HG02642 (cell line): Measurements from ENCODE around the gene ZNF578.
"Not testable (repeated sequence)": the region's sequence is repeated elsewhere in the genome, so short reads cannot be mapped to it uniquely, and the experiment has no call there.

ENCODE experiments used
- ATAC-seq: cut with Tn5 transposase; IDR thresholded peaks from one replicate; pipeline ENCODE4 v1.9.1; 2021; ENCODE audit warnings: mild to moderate bottlenecking; ENCODE audit not compliant: unreplicated experiment, poor library complexity

Gene ZNF578

DNA sequence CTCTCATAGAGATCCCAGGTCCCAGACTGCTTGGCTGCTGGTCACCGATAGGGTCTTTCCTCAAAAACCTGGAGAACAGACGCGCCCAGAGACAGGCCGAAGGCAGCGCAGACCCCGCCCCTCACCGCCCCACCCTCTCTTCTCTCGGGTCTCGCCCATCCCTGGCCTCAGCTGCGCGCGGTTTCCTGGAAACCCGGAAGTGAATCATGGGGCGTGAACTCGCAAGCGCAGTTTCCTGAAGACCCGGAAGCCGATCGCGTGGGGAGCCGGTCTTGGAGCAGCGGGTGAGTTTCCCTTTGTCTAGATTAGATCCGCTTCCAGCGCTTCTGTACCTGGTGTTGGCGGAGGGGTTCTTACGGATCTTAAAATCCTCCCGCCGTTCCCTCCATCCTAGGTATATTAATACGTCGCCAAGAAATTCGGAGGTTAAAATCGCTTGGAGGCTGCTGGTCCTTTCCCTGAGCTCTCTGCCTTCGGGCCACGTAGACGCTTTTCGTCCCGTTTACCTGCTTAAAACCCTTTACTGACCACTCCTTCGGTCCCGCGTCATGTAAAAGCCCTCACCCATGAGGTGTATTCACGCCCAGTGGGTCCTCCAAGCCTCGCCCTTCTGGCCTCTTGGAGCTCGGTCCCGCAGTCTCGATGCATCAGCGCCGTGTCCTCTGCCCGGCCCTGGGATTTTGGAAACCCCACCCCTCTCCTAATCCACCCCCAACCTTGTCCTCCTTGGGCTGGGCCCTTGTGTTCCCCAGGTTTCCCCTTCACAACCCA is at the start of gene ZNF578:
Gene ZNF578, plus strand, starts transcription at position 230 of the 771 bp plus-strand sequence. CDS start 48,293 bp downstream, outside the sequence.
- no peak for ATAC-seq

- ATAC-seq, result no peak
These were observed 43.1 kb upstream of the ZNF578 start for GRCh38 chr19:52410276-52410675.

DNA sequence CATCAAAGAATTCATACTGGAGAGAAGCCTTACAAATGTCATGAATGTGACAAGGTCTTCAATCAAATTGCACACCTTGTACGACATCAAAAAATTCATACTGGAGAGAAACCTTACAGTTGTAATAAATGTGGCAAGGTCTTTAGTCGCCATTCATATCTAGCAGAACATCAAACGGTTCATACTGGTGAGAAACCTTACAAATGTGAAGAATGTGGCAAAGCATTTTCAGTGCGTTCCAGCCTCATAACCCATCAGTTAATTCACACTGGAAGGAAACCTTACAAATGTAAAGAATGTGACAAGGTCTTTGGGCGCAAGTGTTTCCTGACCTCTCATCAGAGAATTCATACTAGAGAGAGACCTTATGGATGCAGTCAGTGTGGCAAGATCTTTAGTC is 37.6 kb upstream of the ZNF578 start:
- ATAC-seq, result no peak

DNA sequence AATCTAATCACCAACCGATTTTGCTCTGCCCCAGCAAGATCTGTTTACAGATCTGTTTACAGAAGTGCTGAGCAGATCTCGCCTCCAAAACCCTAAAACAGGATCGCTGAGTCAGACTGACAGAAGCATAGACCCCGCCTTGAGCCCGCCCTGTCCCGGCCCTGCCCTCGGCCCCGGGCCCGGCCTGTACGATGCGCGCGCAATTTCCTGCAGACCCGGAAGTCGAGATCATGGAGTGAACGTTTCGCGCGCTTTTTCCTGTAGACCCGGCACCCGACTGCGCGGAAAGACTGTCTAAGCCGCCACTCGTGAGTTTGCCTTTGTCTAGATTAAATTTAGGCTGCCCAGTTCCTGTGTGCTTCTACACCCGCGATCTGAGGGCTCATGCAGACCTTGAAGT is 24.4 kb upstream of the ZNF578 start, which contains the start of gene ZNF534:
Gene ZNF534, plus strand, starts transcription at position 212 of the 400 bp plus-strand sequence. CDS start 2,327 bp downstream, outside the sequence.
- ATAC-seq, result no peak

DNA sequence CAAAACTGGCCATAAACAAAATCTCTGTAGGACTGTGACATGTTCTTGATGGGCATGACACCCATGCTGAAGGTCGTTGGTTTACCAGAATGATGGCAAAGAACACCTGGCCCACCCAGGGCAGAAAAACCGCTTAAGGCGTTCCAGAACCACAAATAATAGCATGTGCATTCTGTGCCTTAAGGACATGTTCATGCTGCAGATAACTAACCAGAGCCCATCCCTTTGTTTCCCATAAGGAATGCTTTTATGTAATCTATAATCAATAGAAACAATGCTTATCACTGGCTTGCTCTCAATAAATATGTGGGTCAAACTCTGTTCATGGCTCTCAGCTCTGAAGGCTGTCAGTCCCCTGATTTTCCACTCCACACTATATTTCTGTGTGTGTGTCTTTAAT is 11.2 kb upstream of the ZNF578 start:
- ATAC-seq, result no peak

- no peak for ATAC-seq
These were observed 8.8 kb upstream of the ZNF578 start for GRCh38 chr19:52444506-52444905.

- no peak for ATAC-seq
These were observed 2.1 kb upstream of the ZNF578 start for GRCh38 chr19:52451241-52451640.

GRCh38 chr19:52464798-52465470 is 11.6 kb downstream of the ZNF578 start:
- ATAC-seq, result no peak

GRCh38 chr19:52473655-52474350 is 20.4 kb downstream of the ZNF578 start:
- ATAC-seq, result no peak

GRCh38 chr19:52474351-52475127 is 21.2 kb downstream of the ZNF578 start:
- no peak for ATAC-seq

DNA sequence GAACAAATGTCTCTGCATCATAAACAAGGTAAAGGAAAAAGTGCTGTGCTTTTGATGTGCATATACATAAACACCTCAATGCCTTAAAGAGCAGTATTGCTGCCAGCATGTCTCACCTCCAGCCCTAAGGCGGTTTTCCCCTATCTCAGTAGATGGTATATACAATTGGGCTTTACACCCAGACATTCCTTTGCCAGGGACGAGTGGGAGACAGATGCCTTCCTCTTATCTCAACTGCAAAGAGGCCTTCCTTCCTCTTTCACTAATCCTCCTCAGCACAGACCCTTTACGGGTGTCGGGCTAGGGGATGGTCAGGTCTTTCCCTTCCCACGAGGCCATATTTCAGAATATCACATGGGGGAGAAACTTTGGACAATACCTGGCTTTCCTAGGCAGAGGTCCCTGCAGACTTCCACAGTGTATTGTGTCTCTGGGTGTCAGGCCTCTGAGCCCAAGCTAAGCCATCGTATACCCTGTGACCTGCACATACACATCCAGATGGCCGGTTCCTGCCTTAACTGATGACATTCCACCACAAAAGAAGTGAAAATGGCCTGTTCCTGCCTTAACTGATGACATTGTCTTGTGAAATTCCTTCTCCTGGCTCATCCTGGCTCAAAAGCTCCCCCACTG is 30.9 kb downstream of the ZNF578 start:
- not testable (repeated sequence) for ATAC-seq

DNA sequence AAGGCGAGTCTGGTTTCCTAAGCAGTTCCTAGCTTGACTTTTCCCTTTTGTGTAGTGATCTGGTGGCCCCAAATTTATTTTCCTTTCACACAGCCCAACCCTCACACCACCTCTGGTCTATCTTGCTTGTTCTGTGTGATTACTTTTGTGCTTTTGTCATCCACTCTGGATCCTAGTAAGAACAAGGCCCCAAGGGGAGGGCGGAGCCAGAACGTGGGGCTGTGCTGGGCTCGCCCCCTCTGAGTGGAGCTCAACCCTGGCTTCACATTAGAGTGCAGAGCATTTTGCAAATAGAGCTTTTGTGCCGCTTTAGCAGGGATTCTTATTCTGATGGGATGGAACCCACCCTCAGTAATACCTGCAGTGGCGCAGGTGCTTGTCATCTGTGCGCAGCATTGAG is 31.7 kb downstream of the ZNF578 start:
- not testable (repeated sequence) for ATAC-seq

DNA sequence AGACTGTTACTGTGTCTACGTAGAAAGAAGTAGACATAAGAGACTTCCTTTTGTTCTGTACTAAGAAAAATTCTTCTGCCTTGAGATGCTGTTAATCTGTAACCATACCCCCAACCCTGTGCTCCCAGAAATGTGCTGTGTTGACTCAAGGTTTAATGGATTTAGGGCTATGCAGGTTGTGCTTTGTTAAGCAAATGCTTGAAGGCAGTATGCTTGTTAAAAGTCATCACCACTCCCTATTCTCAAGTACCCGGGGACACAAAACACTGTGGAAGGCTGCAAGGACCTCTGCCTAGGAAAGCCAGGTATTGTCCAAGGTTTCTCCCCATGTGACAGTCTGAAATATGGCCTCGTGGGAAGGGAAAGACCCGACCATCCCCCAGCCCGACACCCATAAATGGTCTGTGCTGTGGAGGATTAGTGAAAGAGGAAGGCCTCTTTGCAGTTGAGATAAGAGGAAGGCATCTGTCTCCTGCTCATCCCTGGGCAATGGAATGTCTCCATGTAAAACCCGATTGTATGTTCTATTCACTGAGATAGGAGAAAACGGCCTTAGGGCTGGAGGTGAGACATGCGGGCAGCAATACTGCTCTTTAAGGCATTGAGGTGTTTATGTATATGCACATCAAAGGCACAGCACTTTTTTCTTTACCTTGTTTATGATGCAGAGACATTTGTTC is 32.3 kb downstream of the ZNF578 start:
- ATAC-seq, result not testable (repeated sequence)

DNA sequence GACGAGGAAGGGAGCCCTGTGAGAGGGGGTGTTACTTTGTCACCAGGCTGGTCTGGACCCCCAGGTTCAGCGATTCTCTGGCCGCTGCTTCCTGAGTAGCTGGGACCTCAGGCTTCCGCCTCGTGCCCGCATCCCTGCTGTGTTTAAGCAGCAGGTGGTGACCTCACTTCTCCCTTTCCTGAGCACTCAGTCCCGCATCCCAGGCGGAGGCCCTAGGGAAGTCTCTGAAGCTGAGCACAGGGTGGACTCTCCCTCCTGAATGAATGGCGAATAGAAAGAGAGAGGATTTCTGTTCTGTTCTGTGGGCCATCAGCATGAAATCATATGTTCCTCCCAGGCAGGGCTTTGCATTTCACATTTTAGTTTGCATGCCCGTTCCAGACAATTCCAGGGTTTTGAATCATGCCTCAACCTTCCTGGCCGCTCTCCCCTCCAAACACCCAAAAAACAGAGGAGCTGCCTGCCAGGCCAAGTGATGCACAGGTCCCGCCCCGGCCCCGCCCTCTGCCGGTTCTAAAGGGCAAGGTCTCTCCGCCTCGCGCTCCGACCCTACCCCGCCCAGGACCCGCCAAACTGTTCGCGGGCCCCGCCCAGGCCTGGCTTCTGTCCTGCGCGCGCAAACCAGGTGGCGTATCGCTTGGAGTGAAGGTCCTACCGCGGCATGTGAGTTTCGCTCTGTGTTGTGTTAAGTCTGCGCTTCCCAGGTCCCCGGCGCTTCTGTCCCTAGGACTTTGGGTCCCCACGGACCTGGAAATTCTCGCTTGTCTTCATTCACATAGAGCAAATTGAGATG is 39.0 kb downstream of the ZNF578 start:
- no peak for ATAC-seq

DNA sequence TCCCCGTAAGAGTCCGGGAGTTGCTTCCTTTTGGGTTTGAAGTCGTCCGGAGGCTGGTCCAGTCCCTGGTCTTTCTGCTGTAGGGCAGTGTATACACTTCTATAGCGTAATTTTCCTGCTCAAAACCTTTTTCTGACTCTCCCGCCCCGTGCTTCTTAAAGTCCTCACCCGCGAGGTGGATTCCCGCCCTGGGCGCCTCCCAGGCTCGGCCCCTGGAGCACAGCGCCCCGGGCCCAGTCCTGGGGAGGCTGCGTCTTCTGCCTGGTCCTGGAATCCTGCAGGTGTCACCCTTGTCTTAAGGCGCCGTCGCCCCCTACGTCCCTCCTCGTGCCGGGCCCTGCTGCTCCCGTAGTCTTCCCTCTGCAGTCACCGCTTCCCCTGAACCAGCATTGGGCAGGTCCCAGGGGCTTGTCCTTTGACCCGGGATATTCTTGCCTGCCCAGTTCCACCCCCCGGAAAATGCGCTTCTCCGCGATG is 39.7 kb downstream of the ZNF578 start:
- ATAC-seq, result no peak

DNA sequence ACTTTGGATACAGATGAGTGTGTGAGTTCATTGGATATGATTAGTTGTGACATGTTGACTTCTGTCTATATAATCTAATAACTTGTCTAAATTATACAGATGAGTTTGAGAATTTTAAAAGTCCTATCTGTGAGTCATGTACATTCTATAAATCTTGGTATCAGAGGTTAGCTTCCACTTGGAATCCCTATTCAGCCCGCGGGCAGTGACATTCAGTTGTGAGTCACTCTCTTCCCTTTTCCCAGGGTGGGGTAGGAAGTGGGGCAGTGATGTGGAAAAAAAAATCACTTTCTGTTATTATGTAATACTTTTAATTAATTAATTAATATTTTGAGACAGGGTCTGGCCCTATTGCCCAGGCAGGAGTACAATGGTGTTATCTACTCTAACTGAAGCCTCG is 41.2 kb downstream of the ZNF578 start:
- no peak for ATAC-seq

DNA sequence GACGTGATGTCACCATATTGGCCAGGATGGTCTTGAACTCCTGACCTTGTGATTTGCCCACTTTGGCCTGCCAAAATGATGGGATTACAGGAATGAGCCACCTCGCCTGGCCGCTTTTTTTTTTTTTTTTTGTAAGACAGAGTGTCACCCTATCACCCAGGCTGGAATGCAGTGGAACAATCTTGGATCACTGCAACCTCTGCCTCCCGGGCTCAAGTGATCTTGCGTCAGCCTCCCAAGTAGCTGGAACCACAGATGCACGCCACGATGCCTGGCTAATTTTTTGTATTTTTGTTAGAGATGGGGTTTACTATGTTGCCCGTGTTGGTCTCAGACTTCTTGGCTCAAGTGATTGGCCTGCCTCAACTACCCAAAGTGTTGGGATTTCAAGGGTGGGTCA is 45.2 kb downstream of the ZNF578 start:
- no peak for ATAC-seq

DNA sequence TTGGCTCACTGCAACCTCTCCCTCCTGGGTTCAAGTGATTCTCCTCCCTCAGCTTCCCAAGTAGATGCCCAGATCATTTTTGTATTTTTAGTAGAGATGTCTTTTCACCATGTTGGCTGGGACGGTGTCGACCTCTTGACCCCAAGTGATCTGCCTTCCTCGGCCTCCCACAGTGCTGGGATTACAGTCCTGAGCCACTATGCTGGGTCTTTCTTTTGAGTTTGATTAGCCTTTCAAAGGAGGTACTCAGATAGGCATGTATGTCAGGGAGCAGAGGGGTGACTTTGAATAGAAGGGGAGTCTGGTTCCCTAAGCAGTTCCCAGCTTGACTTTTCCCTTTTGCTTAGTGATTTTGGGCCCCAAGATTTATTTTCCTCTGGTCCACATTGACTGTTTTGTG is 47.1 kb downstream of the ZNF578 start:
- not testable (repeated sequence) for ATAC-seq
